Measurements from ENCODE around the gene TMEM82. TPM values are rescaled to one million over a fixed set of nuclear protein-coding genes. Genes with fewer than 3 reads are reported as not detected.

The TMEM82 gene
- total RNA-seq, 2 donors from 2014 or later = not detected

GRCh38 chr1:15786581-15786980 lies 44.3 kb downstream of the TMEM82 start:
- DNase-seq (ENCODE audit: low spot score in 2 of 2) (no peak), ATAC-seq (no peak)
- no peaks in the 10 kb centered on the region for H3K9me3 Mint-ChIP-seq
- H3K27ac Mint-ChIP-seq = no peak overlapping the region
- no peaks in the 10 kb centered on the region for H3K36me3 Mint-ChIP-seq

DNA sequence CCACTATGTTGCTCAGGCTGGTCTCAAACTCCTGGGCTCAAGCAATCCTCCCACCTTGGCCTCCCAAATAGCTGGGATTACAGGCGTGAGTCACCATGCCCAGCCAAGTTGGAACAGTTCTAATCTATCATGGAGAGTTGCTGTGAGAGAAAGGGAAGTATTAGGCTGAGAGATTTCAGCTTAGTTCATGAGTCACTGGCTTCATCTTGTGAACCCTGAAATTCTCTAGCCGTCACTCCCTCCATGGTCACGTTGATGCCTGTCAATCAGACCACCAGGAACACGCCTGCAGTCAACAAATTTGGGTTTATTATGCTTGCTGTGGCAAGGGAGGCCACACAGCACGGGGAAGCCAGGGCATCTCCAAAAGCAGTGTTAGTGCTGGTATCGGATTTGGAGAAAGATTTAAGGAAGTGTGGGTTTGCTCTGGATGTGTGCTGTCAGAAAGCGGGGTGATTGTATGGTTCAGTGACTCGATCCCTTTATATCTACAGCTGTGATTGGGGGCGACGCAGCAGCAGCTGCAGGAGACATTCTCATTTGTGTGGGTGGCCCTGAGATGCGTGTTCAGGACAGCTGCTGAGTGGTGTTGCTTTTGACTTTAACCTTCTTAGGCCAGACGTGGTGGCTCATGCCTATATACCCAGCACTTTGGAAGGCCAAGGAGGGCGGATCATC lies 46.5 kb downstream of the TMEM82 start:
- Mint-ChIP-seq H3K36me3 (no peaks in the 10 kb centered on the region), H3K9me3 (no peaks in the 10 kb centered on the region), H3K27ac (peak overlapping the region in 1 of 2 donors; percentile 77)
- no peak for DNase-seq (ENCODE audit: low spot score in 2 of 2)
- ATAC-seq = no peak

- no peak overlapping the region for H3K27ac Mint-ChIP-seq
- H3K36me3 Mint-ChIP-seq = no peaks in the 10 kb centered on the region
- DNase-seq (ENCODE audit: low spot score in 2 of 2) (no peak), ATAC-seq (no peak)
- no peaks in the 10 kb centered on the region for H3K9me3 Mint-ChIP-seq
Measured at GRCh38 chr1:15796086-15796462, 53.8 kb downstream of the TMEM82 start.

Other genes starting within 250 kb of the TMEM82 start
- gene CASP9, start 218.3 kb upstream of the TMEM82 start, total RNA-seq = 10 to 100 TPM; 12.0 to 16.9 TPM
- 10 to 100 TPM in 1 of 2 donors, 1 to 10 TPM in 1; 4.6 to 10.9 TPM for gene DNAJC16, start 215.7 kb upstream of the TMEM82 start, total RNA-seq
- gene AGMAT, start 157.4 kb upstream of the TMEM82 start, total RNA-seq = 10 to 100 TPM; 15.3 to 16.6 TPM
- 10 to 100 TPM; 23.9 to 32.2 TPM for gene DDI2, start 125.0 kb upstream of the TMEM82 start, total RNA-seq
- 10 to 100 TPM; 46.5 to 48.0 TPM for gene PLEKHM2, start 58.2 kb upstream of the TMEM82 start, total RNA-seq
- gene SLC25A34, start 6.2 kb upstream of the TMEM82 start, total RNA-seq = 1 to 10 TPM in 1 of 2 donors, under 1 TPM in 1; 0.23 to 1.9 TPM
- under 1 TPM in 1 of 2 donors, not detected in 1; 0.21 TPM for gene FBLIM1, start 16.3 kb downstream of the TMEM82 start, total RNA-seq
- 1 to 10 TPM; 2.2 to 2.5 TPM for gene UQCRHL, start 65.2 kb downstream of the TMEM82 start, total RNA-seq
- gene SPEN, start 105.2 kb downstream of the TMEM82 start, total RNA-seq = 10 to 100 TPM; 52.1 to 63.4 TPM
- gene ZBTB17, start 233.6 kb downstream of the TMEM82 start, total RNA-seq = 10 to 100 TPM; 44.7 to 54.9 TPM